K562 (cell line): Measurements from ENCODE around the gene SMARCB1. TPM values are rescaled to one million over a fixed set of nuclear protein-coding genes. Genes with fewer than 3 reads are reported as not detected.

ENCODE experiments used
- ATAC-seq: fragments of 200-7000 bp; cut with Tn5 transposase; 3 replicates; pipeline ENCODE4 v1.9.1; 2020; ENCODE audit warnings: moderate library complexity
- BruUV-seq: library from RNA; stranded (reverse); fragments of 400-500 nt; replicated peaks from 2 replicates; lab custom pipeline; 2021; lab: Mats Ljungman, UMichigan
- CTCF ChIA-PET: fragments of 300-600 bp; formaldehyde crosslinking; extraction: SDS; loops from one replicate; lab custom pipeline; 2021; ENCODE audit warnings: low intra/inter-chr PET ratio; lab: Yijun Ruan, JAX
- POLR2A ChIA-PET: fragments of 300-600, 350-650 bp; sonication (Branson Sonifier 250); formaldehyde crosslinking; extraction: SDS; loops from one replicate; lab custom pipeline; 2021; ENCODE audit warnings: antibody characterized with exemption, inconsistent platforms; lab: Yijun Ruan, JAX
- DNase-seq, 4 experiments: peaks; one replicate each; pipeline versions ENCODE4 v3.0.0 to v3.0.0-alpha.2; 2011 to 2018; ENCODE audit warnings: low spot score in 3 of 4, mixed read lengths in 3 of 4; ENCODE audit errors: extremely low read depth in 1 of 4
- FAIRE-seq: peaks from 2 replicates; lab custom pipeline; 2011; peaks lifted over from hg19 to GRCh38; lab: Jason Lieb, UNC
- H2AFZ ChIP-seq: 2 replicates; pipeline ENCODE4 v1.6.0; 2011; ENCODE audit warnings: low read depth, low read length, control low read depth, inconsistent platforms
- H3K27ac ChIP-seq: fragments of 200-600 bp; 3 replicates; pipeline ENCODE4 v1.8.0; 2011; ENCODE audit warnings: low read depth, mild to moderate bottlenecking, control low read depth, inconsistent platforms, low read length, moderate library complexity, mixed read lengths; ENCODE audit errors: extremely low read depth
- H3K27me3 ChIP-seq, 2 experiments: fragments of 300-600 bp in 1 of 2; 2 replicates in 1 of 2; 3 replicates in 1 of 2; pipeline versions ENCODE4 v1.6.0 to v1.8.0; 2011; ENCODE audit warnings: inconsistent platforms in 2 of 2, low read length in 2 of 2, mild to moderate bottlenecking in 1 of 2, mixed read lengths in 1 of 2, moderate library complexity in 1 of 2; ENCODE audit not compliant: control insufficient read depth in 2 of 2, insufficient read depth in 2 of 2
- H3K36me3 ChIP-seq: fragments of 300-600 bp; 3 replicates; pipeline ENCODE4 v1.8.0; 2011; ENCODE audit warnings: mild to moderate bottlenecking, low read length, inconsistent platforms; ENCODE audit not compliant: control insufficient read depth, insufficient read depth
- H3K4me1 ChIP-seq, 2 experiments: fragments of 200-600 bp in 1 of 2; replicated peaks in 1 of 2; 2 replicates in 1 of 2; 3 replicates in 1 of 2; pipeline versions ENCODE4 v1.5.1 to v1.8.0; 2011; ENCODE audit warnings: inconsistent platforms in 2 of 2, low read length in 2 of 2, mild to moderate bottlenecking in 1 of 2, mixed read lengths in 1 of 2, moderate library complexity in 1 of 2; ENCODE audit not compliant: control insufficient read depth in 2 of 2, insufficient read depth in 2 of 2
- H3K4me2 ChIP-seq: 2 replicates; pipeline ENCODE4 v1.6.1; 2011; ENCODE audit warnings: low read length, control low read depth, inconsistent platforms, mixed read lengths; ENCODE audit not compliant: insufficient read depth
- H3K4me3 ChIP-seq: fragments of 200-600 bp; sonication (generic), shearing (Covaris generic); 2 replicates; pipeline ENCODE4 v1.5.1; 2016; ENCODE audit warnings: control low read depth, inconsistent platforms
- H3K79me2 ChIP-seq: fragments of 200-600 bp; 3 replicates; pipeline ENCODE4 v1.8.0; 2011; ENCODE audit warnings: low read length, inconsistent platforms; ENCODE audit not compliant: control insufficient read depth, insufficient read depth
- H3K9ac ChIP-seq, 2 experiments: 2 replicates each; pipeline versions ENCODE4 v1.6.0 to v1.6.1; 2011; ENCODE audit warnings: low read depth in 2 of 2, low read length in 2 of 2, control low read depth in 1 of 2, inconsistent platforms in 1 of 2, mild to moderate bottlenecking in 1 of 2, mixed read lengths in 1 of 2; ENCODE audit not compliant: insufficient read depth in 1 of 2
- H3K9me1 ChIP-seq: one replicate; pipeline ENCODE4 v1.6.0; 2011; ENCODE audit warnings: inconsistent platforms, mild to moderate bottlenecking, low read length, moderate library complexity; ENCODE audit not compliant: control insufficient read depth, insufficient read depth
- H3K9me3 ChIP-seq: replicated peaks from 2 replicates; pipeline ENCODE4 v1.5.1; 2011; ENCODE audit warnings: low read depth, low read length, inconsistent platforms; ENCODE audit not compliant: control insufficient read depth, insufficient read depth
- H4K20me1 ChIP-seq: replicated peaks from 2 replicates; pipeline ENCODE4 v1.6.1; 2011; ENCODE audit warnings: low read length, inconsistent platforms, mixed read lengths; ENCODE audit not compliant: control insufficient read depth, insufficient read depth
- HNRNPUL1 ChIP-seq: fragments of 200-400 bp; formaldehyde crosslinking; IDR thresholded peaks from 2 replicates; pipeline ENCODE4 v1.6.1; 2017; ENCODE audit warnings: low read length
- HSF4 ChIP-seq: fragments of 250-450 bp; sonication (Bioruptor Pico); IDR thresholded peaks from 2 replicates; pipeline ENCODE4 v2.1.2; 2022; ENCODE audit warnings: mild to moderate bottlenecking, moderate library complexity, borderline replicate concordance
- JUNB ChIP-seq: fragments of 450-650 bp; formaldehyde crosslinking; conservative IDR thresholded peaks from 2 replicates; pipeline ENCODE4 v1.4.0; 2020; ENCODE audit warnings: mild to moderate bottlenecking
- JUND ChIP-seq, 2 experiments: IDR thresholded peaks; 2 replicates in 1 of 2; 3 replicates in 1 of 2; pipeline ENCODE4 v1.6.1; 2011; ENCODE audit warnings: borderline replicate concordance in 2 of 2, low read depth in 2 of 2, low read length in 2 of 2, improper control_type of control experiment in 1 of 2, missing biosample characterization in 1 of 2, missing genetic modification characterization in 1 of 2, missing genetic modification reagents in 1 of 2
- LEF1 ChIP-seq: fragments of 450-650 bp; IDR thresholded peaks from 2 replicates; pipeline ENCODE4 v1.6.1; 2016; ENCODE audit warnings: mild to moderate bottlenecking
- MAZ ChIP-seq, 2 experiments: fragments of 450-650 bp in 1 of 2; sonication (generic) in 1 of 2; formaldehyde crosslinking; IDR thresholded peaks in 1 of 2; conservative IDR thresholded peaks in 1 of 2; 2 replicates each; pipeline versions ENCODE4 v1.4.0 to v1.5.0; 2020; ENCODE audit warnings: mild to moderate bottlenecking in 1 of 2, missing genetic modification reagents in 1 of 2
- MEF2D ChIP-seq: conservative IDR thresholded peaks from 2 replicates; pipeline ENCODE4 v1.6.1; 2016; ENCODE audit warnings: low read depth, missing genetic modification characterization, missing compliant biosample characterization
- NRF1 ChIP-seq, 2 experiments: fragments of 450-650 bp; IDR thresholded peaks in 1 of 2; conservative IDR thresholded peaks in 1 of 2; 2 replicates each; pipeline ENCODE4 v1.6.1; 2014; ENCODE audit warnings: mild to moderate bottlenecking in 2 of 2
- SIN3A ChIP-seq, 2 experiments: fragments of 150-350 bp in 1 of 2; IDR thresholded peaks; 2 replicates each; pipeline ENCODE4 v1.6.1; 2011 to 2016; ENCODE audit warnings: borderline replicate concordance in 2 of 2, low read depth in 2 of 2, low read length in 2 of 2, mild to moderate bottlenecking in 2 of 2, moderate library complexity in 2 of 2; ENCODE audit not compliant: control insufficient read depth in 1 of 2
- TCFL5 ChIP-seq: fragments of 250-450 bp; sonication (Bioruptor Pico); conservative IDR thresholded peaks from 2 replicates; pipeline ENCODE4 v1.6.1; 2021; ENCODE audit warnings: mild to moderate bottlenecking, moderate library complexity, matching md5 sums
- ZNF232 ChIP-seq: sonication (generic); formaldehyde crosslinking; IDR thresholded peaks from 2 replicates; pipeline ENCODE4 v1.8.0; 2022; ENCODE audit warnings: mild to moderate bottlenecking, missing genetic modification reagents
- ZNF24 ChIP-seq: fragments of 450-650 bp; IDR thresholded peaks from 2 replicates; pipeline ENCODE4 v1.6.1; 2016
- ZNF354B ChIP-seq: fragments of 250-450 bp; sonication (Bioruptor Pico); IDR thresholded peaks from 2 replicates; pipeline ENCODE4 v1.4.0; 2020
- ZNF696 ChIP-seq: fragments of 250-450 bp; sonication (Bioruptor Pico); conservative IDR thresholded peaks from 2 replicates; pipeline ENCODE4 v1.4.0; 2020; ENCODE audit warnings: mild to moderate bottlenecking, moderate library complexity
- WGBS: fragments of 100-300 bp; shearing (Covaris generic); methylation state at CpG from one replicate; pipeline ENCODE4 v1.1.6; 2016; ENCODE audit warnings: low coverage, mixed read lengths; ENCODE audit not compliant: insufficient coverage; ENCODE audit errors: missing lambda C conversion rate; 5-methylcytosine and 5-hydroxymethylcytosine counted together
- in situ Hi-C: fragments of 300-500 bp; cut with MboI; formaldehyde crosslinking; loops from 4 replicates; pipeline ENCODE4 v1.15.0; 2018; ENCODE audit warnings: inconsistent platforms, mixed read lengths
- intact Hi-C: fragments of 100-400 bp; cut with micrococcal nuclease; formaldehyde crosslinking; loops from 2 replicates; pipeline ENCODE4 v1.14.2; 2022
- polyA plus RNA-seq, 8 experiments: library from polyadenylated mRNA; depleted of rRNA in 4 of 8; stranded (reverse) in 5 of 8; unstranded in 3 of 8; fragments of >200 nt; fragmentation: Nextera tagmentation in 2 of 8; fragmentation: Illumina TruSeq in 1 of 8; extraction: Ambion mirVana in 2 of 8; extraction: Trizol in 1 of 8; gene quantifications; 2 replicates each; pipeline versions ENCODE4 v1.2.1 to v1.2.3, GENCODE V29; 2011 to 2014; ENCODE audit warnings: inconsistent platforms in 1 of 8, missing spikeins in 1 of 8
- total RNA-seq, 7 experiments: library from RNA; depleted of rRNA in 6 of 7; stranded (reverse); fragments of >200 nt in 6 of 7; fragmentation: Illumina TruSeq in 2 of 7; extraction: Trizol in 2 of 7; gene quantifications; 2 replicates each; pipeline versions ENCODE4 v1.2.1 to v1.2.3, GENCODE V29; 2011 to 2021; ENCODE audit warnings: low replicate concordance in 1 of 7
- TF ChIP-seq, protein P1 (sequence below), 2 experiments: IDR thresholded peaks; 2 replicates each; pipeline ENCODE4 v1.6.1; 2011; ENCODE audit warnings: borderline replicate concordance in 1 of 2, control low read depth in 1 of 2, low read depth in 1 of 2, low read length in 1 of 2, mild to moderate bottlenecking in 1 of 2, mixed read lengths in 1 of 2, moderate library complexity in 1 of 2; ENCODE audit not compliant: insufficient read depth in 1 of 2, insufficient read length in 1 of 2, poor library complexity in 1 of 2, severe bottlenecking in 1 of 2; ENCODE audit errors: extremely low read depth in 1 of 2
- TF ChIP-seq, protein P2 (sequence below): fragments of 450-650 bp; formaldehyde crosslinking; IDR thresholded peaks from 2 replicates; pipeline ENCODE4 v1.4.0; 2020; ENCODE audit warnings: mild to moderate bottlenecking

SMARCB1 gene
- total and polyA plus RNA-seq, 9 of the 15 experiments (the other 6 are each of a cell fraction or from before 2014, with no cell fraction given): 1.2 to 113 (median 65.4) TPM

DNA sequence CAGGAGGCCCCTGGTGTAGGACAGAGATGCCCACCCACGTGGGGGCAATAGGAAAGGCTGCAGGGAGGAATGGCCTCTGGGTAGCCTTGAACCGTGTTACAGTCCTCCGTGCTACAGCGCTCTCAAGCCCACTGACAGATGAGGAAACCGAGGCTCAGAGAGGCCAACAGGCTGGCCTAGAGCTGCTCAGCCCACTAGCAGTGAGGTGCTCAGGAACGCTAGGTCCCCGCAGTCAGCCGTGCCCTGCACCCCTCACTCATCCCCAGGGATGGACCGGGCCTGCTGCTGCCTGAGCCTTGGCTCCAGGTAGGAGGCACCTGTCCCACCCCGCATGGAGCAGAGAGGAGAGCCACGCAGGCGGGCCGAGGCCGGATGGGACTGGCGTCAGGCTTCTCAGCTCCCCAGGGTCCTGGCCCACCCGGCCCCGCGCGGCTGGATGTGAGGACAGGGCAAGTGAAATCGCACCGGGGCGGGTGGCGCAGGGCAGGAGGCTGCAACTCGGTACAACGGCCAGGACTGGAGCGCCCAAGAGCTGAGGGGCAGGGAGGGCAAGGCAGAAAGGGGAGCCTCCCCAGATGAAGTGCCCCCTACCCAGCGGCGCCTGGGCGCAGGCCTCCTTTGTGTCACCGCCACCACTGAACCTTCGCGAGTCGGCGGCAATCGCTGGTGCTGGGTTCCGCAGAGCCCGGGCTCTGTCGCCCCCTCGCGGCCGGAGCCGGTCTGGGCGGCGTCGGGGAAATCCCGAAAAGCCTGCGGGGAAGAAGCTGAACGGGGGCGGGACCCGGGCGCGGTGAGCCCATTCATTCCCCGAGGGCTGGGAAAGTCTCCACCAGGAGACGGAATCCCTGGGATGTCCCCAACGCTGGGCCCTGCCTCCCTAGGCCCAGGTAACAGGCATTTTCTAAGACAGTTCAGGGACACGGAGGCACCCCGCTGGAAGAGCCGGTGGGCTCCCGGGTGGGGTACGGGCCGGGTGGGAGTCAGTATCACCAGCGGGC lies 62.5 kb downstream of the SMARCB1 start (continued):
- TF ChIP-seq MAZ (CRISPR knock-in tag; conservative IDR thresholded peaks at IDR 0.05 in 1 of 2, IDR thresholded peaks at IDR 0.05 in 1 of 2): peak in 1 of 2 experiments; percentile 55; a peak in 2 of 4 replicates
- TF ChIP-seq, all 486 proteins: peak for 23

DNA sequence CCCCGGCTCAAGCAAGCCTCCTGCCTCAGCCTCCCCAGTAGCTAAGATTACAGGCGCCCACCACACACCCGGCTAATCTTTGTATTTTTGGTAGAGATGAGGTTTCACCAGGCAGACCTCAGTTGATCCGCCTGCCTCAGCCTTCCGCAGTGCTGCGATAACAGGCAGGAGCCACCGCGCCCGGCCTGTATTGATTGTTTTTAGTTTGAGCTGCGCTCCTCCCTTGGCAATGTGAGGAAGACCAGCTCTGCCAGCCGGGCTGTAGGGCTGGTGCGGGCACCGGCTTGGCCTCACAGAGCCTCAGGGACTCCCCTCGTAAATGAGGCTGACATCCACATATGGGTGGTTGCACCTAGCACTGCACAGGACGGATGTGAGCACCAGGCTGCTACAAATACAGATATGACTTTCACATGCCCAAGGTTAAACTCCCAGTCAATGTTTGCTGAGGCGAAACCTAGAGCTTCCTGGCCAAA lies 63.4 kb downstream of the SMARCB1 start:
- no TSS peak for BruUV-seq
- DNase-seq (no peak), ATAC-seq (no peak), FAIRE-seq (no peak)
- ChIA-PET POLR2A (interaction anchor here (0.6 to 1.4 kb wide), 4 partner anchors 10 to 387 kb away, joined by 3 to 4 read pairs (median 3); no protein-coding TSS in a partner anchor), CTCF (interaction anchor here (1.4 to 1.8 kb wide), 3 partner anchors 82 to 308 kb away, joined by 3 to 17 read pairs (median 15); partner anchors contain the start of gene CHCHD10)
- H4K20me1 ChIP-seq: no peaks in the 10 kb centered on the region
- H3K9ac ChIP-seq: 0 out of 4 replicates have a peak overlapping the region, but pooled peaks of 1 of the 2 experiments have one; percentile 45
- H3K79me2 ChIP-seq: no peaks in the 10 kb centered on the region
- intact Hi-C loops: no loop called here
- H3K4me2 ChIP-seq: no peak overlapping the region
- no peaks in the 10 kb centered on the region for H3K36me3 ChIP-seq
- 14% methylated on average over 11 of the region's 16 CpGs for WGBS
- no peak overlapping the region for H2AFZ ChIP-seq
- H3K4me1 ChIP-seq: peaks cover 3 to 20% of the 10 kb centered on the region in 2 experiments; a peak in 3 of 5 replicates
- H3K9me1 ChIP-seq: no peaks in the 10 kb centered on the region
- no peak overlapping the region for H3K4me3 ChIP-seq
- H3K9me3 ChIP-seq: no peaks in the 10 kb centered on the region
- no peaks in the 10 kb centered on the region; a peak in 1 of 5 replicates for H3K27me3 ChIP-seq
- H3K27ac ChIP-seq: no peak overlapping the region
- in situ Hi-C loops: loop anchor here (5.0 to 25.0 kb wide), 2 partner anchors 308 to 538 kb away; no protein-coding TSS in a partner anchor
- TF ChIP-seq ZNF354B (CRISPR knock-in tag) (no peak), HSF4 (no peak), ZNF232 (CRISPR knock-in tag) (no peak), ZNF696 (no peak), NRF1 (conservative IDR thresholded peaks at IDR 0.05 in 1 of 2, IDR thresholded peaks at IDR 0.05 in 1 of 2) (no peak), HNRNPUL1 (no peak), JUND (IDR thresholded peaks at IDR 0.05; ENCODE audit: borderline replicate concordance, low read depth, low read length) (no peak), JUND (tag; IDR thresholded peaks at IDR 0.05; ENCODE audit: borderline replicate concordance, low read depth, low read length) (no peak), JUNB (no peak), MEF2D (tag) (no peak), LEF1 (no peak), ZNF24 (no peak), TCFL5 (no peak), SIN3A (IDR thresholded peaks at IDR 0.05; ENCODE audit: borderline replicate concordance in 2 of 2, control insufficient read depth in 1 of 2, low read depth in 2 of 2, low read length in 2 of 2) (no peak)
- TF ChIP-seq, protein P1, sequence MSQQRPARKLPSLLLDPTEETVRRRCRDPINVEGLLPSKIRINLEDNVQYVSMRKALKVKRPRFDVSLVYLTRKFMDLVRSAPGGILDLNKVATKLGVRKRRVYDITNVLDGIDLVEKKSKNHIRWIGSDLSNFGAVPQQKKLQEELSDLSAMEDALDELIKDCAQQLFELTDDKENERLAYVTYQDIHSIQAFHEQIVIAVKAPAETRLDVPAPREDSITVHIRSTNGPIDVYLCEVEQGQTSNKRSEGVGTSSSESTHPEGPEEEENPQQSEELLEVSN (IDR thresholded peaks at IDR 0.05; ENCODE audit: borderline replicate concordance in 1 of 2, extremely low read depth in 1 of 2, insufficient read depth in 1 of 2, insufficient read length in 1 of 2, low read depth in 1 of 2, low read length in 1 of 2, poor library complexity in 1 of 2, severe bottlenecking in 1 of 2): no peak
- TF ChIP-seq, protein P2, sequence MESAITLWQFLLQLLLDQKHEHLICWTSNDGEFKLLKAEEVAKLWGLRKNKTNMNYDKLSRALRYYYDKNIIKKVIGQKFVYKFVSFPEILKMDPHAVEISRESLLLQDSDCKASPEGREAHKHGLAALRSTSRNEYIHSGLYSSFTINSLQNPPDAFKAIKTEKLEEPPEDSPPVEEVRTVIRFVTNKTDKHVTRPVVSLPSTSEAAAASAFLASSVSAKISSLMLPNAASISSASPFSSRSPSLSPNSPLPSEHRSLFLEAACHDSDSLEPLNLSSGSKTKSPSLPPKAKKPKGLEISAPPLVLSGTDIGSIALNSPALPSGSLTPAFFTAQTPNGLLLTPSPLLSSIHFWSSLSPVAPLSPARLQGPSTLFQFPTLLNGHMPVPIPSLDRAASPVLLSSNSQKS (CRISPR knock-in tag): no peak
